Measurements from ENCODE around the gene TLE5.
"Not testable (repeated sequence)": the region's sequence is repeated elsewhere in the genome, so short reads cannot be mapped to it uniquely, and the experiment has no call there.

The TLE5 gene

DNA sequence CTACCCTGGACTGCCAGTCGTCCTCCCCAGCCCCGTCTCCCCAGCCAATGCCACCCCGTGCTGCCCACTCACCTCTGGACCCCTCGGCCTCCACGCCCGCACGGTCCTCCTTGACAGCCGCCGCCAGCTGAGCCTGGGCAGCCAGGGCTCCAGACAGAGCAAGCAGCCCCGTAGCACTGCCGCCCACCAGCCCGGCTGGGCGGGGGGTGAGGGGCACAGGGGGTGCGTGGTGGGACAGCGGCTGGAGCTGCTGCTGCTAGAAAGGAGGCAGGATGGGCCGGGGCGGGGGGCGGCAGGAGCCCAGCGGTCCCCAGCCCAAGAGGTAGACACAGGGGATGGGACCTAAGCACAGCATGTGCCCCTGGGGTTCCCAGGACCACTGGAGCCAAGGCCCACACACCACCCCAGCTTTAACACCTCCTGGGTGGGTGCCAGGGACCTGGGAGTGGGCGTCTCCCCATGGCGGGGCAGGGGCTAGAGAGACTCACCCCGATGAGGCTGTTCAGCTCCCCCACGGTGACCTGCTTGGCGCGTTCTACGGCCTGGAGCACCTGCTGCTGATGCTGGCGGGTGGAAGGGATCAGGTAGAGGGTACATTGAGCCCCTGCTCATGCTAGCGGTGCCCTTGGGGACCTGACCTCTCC is 43.0 kb downstream of the TLE5 start:
- TF ChIP-seq, protein P1, sequence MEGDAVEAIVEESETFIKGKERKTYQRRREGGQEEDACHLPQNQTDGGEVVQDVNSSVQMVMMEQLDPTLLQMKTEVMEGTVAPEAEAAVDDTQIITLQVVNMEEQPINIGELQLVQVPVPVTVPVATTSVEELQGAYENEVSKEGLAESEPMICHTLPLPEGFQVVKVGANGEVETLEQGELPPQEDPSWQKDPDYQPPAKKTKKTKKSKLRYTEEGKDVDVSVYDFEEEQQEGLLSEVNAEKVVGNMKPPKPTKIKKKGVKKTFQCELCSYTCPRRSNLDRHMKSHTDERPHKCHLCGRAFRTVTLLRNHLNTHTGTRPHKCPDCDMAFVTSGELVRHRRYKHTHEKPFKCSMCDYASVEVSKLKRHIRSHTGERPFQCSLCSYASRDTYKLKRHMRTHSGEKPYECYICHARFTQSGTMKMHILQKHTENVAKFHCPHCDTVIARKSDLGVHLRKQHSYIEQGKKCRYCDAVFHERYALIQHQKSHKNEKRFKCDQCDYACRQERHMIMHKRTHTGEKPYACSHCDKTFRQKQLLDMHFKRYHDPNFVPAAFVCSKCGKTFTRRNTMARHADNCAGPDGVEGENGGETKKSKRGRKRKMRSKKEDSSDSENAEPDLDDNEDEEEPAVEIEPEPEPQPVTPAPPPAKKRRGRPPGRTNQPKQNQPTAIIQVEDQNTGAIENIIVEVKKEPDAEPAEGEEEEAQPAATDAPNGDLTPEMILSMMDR (IDR thresholded peaks at IDR 0.05; ENCODE audit: low read depth, low read length): no peak
- in situ Hi-C loops (cut with HindIII; ENCODE audit: low sequenced_read_pairs): no loop called here
- no peak overlapping the region for H3K4me3 ChIP-seq (ENCODE audit: low read depth, low read length)
- DNase-seq (ENCODE audit: low read depth, low spot score): no peak

- no peak overlapping the region for H3K4me3 ChIP-seq (ENCODE audit: low read depth, low read length)
- TF ChIP-seq, protein P1 (IDR thresholded peaks at IDR 0.05; ENCODE audit: low read depth, low read length): no peak
- no peak for DNase-seq (ENCODE audit: low read depth, low spot score)
- in situ Hi-C loops (cut with HindIII; ENCODE audit: low sequenced_read_pairs): no loop called here
These were observed 44.4 kb downstream of the TLE5 start for GRCh38 chr19:3017923-3018322.

- no peak overlapping the region for H3K4me3 ChIP-seq (ENCODE audit: low read depth, low read length)
- DNase-seq (ENCODE audit: low read depth, low spot score): no peak
- in situ Hi-C loops (cut with HindIII; ENCODE audit: low sequenced_read_pairs): no loop called here
- TF ChIP-seq, protein P1 (IDR thresholded peaks at IDR 0.05; ENCODE audit: low read depth, low read length): no peak
These were observed 46.9 kb downstream of the TLE5 start for GRCh38 chr19:3015126-3016057.

DNA sequence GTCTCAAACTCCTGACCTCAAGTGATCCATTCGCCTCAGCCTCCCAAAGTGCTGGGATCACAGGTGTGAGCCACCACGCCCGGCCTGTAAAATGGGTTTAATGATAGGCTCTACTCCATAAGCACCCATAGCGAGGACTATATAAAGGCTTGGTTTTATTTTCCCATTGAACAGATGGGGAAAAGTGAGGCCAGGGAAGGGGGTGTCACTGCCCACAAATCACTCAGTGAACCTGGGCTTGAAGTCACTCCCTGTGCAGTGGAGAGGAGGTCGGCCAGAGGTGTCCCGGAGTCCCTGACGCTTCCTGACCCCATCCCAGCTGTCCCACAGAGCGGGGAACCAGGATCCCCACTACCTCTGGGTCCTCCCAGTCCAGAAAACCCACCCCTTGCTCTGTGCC is 48.2 kb downstream of the TLE5 start:
- no peak overlapping the region for H3K4me3 ChIP-seq (ENCODE audit: low read depth, low read length)
- no peak for DNase-seq (ENCODE audit: low read depth, low spot score)
- in situ Hi-C loops (cut with HindIII; ENCODE audit: low sequenced_read_pairs): no loop called here
- TF ChIP-seq, protein P1 (IDR thresholded peaks at IDR 0.05; ENCODE audit: low read depth, low read length): no peak

DNA sequence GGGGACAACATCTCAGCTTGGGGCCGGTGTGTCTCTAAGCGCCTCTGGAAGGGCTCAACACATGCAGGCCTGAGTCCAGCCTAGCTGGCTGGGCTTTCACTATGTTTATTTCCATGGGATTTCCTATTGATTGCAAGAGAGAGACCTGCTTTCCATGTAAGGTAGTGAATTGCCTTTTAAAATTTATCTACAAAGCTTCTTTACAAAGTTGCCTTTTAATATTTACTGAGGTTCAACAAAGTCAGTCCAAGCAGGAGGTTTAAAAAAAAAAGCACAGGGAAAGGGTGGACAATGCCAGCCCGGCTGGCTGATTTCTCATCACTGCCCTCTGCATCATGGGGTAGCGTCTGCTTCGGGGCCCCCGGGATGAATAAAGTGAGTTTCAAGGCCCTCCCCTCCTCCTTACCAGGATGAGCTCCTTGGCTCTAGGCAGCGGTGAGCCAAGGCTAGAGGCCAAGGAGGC is 49.0 kb downstream of the TLE5 start:
- in situ Hi-C loops (cut with HindIII; ENCODE audit: low sequenced_read_pairs): no loop called here
- DNase-seq (ENCODE audit: low read depth, low spot score): no peak
- no peak overlapping the region for H3K4me3 ChIP-seq (ENCODE audit: low read depth, low read length)
- TF ChIP-seq, protein P1 (IDR thresholded peaks at IDR 0.05; ENCODE audit: low read depth, low read length): no peak

DNA sequence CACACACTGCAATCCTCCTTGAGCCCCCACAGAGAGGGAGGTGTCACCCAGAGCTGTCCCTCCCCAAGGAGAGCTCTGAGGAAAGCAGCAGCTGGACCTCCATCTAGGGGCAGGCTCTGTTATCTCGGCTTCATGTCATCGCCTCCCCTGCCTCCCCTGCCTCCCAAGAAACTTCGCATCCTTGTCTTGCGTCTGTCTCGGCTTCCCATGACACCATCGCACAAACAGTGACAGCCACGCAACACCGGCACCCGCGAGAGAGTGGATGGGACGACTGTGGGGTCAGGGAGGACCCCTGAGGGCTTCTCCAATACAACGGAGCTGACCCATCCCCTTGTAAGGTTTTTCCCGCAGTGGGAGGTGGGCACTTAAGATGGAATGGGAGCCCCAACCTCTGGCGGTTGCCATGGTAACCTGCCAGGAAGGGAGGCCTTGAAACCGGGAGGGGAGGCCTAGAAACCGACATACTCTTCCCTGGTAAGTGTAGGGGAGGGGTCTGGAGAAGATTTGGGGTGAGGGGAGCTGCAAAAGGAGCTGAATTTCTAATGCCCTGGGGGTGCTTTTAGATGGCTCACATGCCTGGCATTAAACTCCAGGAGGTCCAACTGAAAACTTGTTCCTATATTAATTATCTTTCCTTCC is 49.6 kb downstream of the TLE5 start:
- TF ChIP-seq, protein P1 (IDR thresholded peaks at IDR 0.05; ENCODE audit: low read depth, low read length): no peak
- in situ Hi-C loops (cut with HindIII; ENCODE audit: low sequenced_read_pairs): no loop called here
- DNase-seq (ENCODE audit: low read depth, low spot score): no peak
- no peak overlapping the region for H3K4me3 ChIP-seq (ENCODE audit: low read depth, low read length)

DNA sequence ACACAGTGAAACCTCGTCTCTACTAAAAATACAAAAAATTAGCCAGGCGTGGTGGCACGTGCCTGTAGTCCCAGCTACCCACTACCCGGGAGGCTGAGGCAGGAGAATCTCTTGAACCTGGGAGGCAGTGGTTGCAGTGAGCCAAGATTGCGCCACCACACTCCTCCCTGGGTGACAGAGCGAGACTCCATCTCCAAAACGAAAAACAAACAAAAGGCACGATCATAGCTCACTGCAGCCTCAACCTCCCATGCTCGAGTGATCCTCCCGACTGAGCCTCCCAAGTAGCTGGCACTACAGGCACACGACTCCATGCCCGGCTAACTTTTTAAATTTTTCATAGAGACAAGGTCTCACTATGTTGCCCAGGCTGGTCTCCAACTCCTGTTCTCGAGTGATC is 50.2 kb downstream of the TLE5 start:
- in situ Hi-C loops (cut with HindIII; ENCODE audit: low sequenced_read_pairs); H3K4me3 ChIP-seq (ENCODE audit: low read depth, low read length); DNase-seq (ENCODE audit: low read depth, low spot score): not testable (repeated sequence)

Data from astrocyte of the spinal cord (primary cell).